Loucy (cell line): ENCODE results near the gene GNPTAB.

Experiments used
- H2AFZ ChIP-seq: fragments of 200-600 bp; sonication (generic); 2 replicates; pipeline ENCODE4 v1.6.0; 2016; ENCODE audit warnings: antibody characterized with exemption, mild to moderate bottlenecking, low read length, moderate library complexity
- H3F3A ChIP-seq: fragments of 200-600 bp; 2 replicates; pipeline ENCODE4 v1.6.0; 2016; ENCODE audit warnings: antibody characterized with exemption, low read depth, mild to moderate bottlenecking
- H3K27me3 ChIP-seq: fragments of 200-600 bp; sonication (generic); 2 replicates; pipeline ENCODE4 v1.6.1; 2014; ENCODE audit warnings: low read length, mild to moderate bottlenecking; ENCODE audit not compliant: insufficient read depth, poor library complexity, severe bottlenecking
- H3K36me3 ChIP-seq: fragments of 200-600 bp; sonication (generic); 2 replicates; pipeline ENCODE4 v1.6.1; 2016; ENCODE audit warnings: low read length; ENCODE audit not compliant: insufficient read depth
- H3K4me1 ChIP-seq: fragments of 200-600 bp; sonication (generic); 2 replicates; pipeline ENCODE4 v1.5.1; 2014; ENCODE audit warnings: low read length, mild to moderate bottlenecking; ENCODE audit not compliant: insufficient read depth, poor library complexity, severe bottlenecking
- H3K4me2 ChIP-seq: fragments of 200-600 bp; sonication (generic); 2 replicates; pipeline ENCODE4 v1.6.0; 2014; ENCODE audit warnings: antibody characterized with exemption, low read length, low read depth, mild to moderate bottlenecking; ENCODE audit not compliant: poor library complexity, severe bottlenecking
- H3K4me3 ChIP-seq: fragments of 200-600 bp; sonication (generic); 2 replicates; pipeline ENCODE4 v1.5.1; 2014; ENCODE audit warnings: low read length, mild to moderate bottlenecking, mixed read lengths; ENCODE audit not compliant: poor library complexity, severe bottlenecking
- H3K79me2 ChIP-seq: fragments of 200-600 bp; sonication (generic); 2 replicates; pipeline ENCODE4 v1.6.1; 2014; ENCODE audit warnings: low read length; ENCODE audit not compliant: insufficient read depth
- H3K9ac ChIP-seq: fragments of 200-600 bp; sonication (generic); 2 replicates; pipeline ENCODE4 v1.6.0; 2014; ENCODE audit warnings: mild to moderate bottlenecking, low read depth, low read length, moderate library complexity; ENCODE audit not compliant: poor library complexity, severe bottlenecking
- H3K9me2 ChIP-seq: fragments of 200-600 bp; sonication (generic); replicated peaks from 2 replicates; pipeline ENCODE4 v1.6.1; 2016; ENCODE audit warnings: low read depth, low read length, mixed read lengths
- H3K9me3 ChIP-seq: fragments of 200-600 bp; sonication (generic); 2 replicates; pipeline ENCODE4 v1.6.1; 2014; ENCODE audit warnings: mild to moderate bottlenecking, antibody characterized with exemption, low read length, low read depth; ENCODE audit not compliant: insufficient read depth
- H4K20me1 ChIP-seq: fragments of 200-600 bp; sonication (generic); 2 replicates; pipeline ENCODE4 v1.6.0; 2014; ENCODE audit warnings: antibody characterized with exemption, low read length, mild to moderate bottlenecking; ENCODE audit not compliant: insufficient read depth, poor library complexity, severe bottlenecking
- EZH2phosphoT487 ChIP-seq: fragments of 200-600 bp; IDR thresholded peaks from 2 replicates; pipeline ENCODE4 v1.6.1; 2018; ENCODE audit warnings: antibody characterized with exemption, mild to moderate bottlenecking, moderate library complexity, borderline replicate concordance
- TF ChIP-seq, protein P1 (sequence below): fragments of 200-600 bp; sonication (generic); conservative IDR thresholded peaks from 2 replicates; pipeline ENCODE4 v1.5.1; 2014; ENCODE audit warnings: mild to moderate bottlenecking, antibody characterized with exemption, low read length

GNPTAB gene

DNA sequence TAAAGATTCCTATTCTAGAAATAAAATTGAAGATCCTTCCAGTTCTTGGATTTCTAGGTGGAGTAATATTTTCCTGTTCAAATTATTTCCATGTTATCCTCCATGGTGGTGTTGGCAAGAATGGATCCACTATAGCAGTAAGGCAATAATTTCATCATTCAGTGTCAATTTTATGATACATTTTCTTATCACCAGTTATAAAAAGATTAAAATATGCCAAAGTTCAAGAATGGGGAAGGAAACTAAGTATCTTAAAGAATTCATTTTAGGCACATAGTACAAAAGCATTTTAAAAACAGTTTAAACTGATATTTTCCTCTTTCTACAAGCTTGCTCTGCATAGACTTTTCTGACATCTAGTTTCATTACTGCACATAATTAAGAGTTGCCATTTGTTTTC is 110.6 kb downstream of the GNPTAB start:
- Histone ChIP-seq H2AFZ (no peak overlapping the region), H3K79me2 (peaks cover 3% of the 10 kb centered on the region; the same call in 1 of the 2 replicates), H3K4me2 (no peak overlapping the region), H3K36me3 (peaks cover 41% of the 10 kb centered on the region), H3K27me3 (no peaks in the 10 kb centered on the region), H3F3A (no peaks in the 10 kb centered on the region), H3K4me3 (no peak overlapping the region), H3K9me3 (no peaks in the 10 kb centered on the region), H4K20me1 (no peaks in the 10 kb centered on the region), H3K4me1 (no peaks in the 10 kb centered on the region), H3K9ac (no peak overlapping the region), H3K9me2 (no peaks in the 10 kb centered on the region)
- TF ChIP-seq, protein P1, sequence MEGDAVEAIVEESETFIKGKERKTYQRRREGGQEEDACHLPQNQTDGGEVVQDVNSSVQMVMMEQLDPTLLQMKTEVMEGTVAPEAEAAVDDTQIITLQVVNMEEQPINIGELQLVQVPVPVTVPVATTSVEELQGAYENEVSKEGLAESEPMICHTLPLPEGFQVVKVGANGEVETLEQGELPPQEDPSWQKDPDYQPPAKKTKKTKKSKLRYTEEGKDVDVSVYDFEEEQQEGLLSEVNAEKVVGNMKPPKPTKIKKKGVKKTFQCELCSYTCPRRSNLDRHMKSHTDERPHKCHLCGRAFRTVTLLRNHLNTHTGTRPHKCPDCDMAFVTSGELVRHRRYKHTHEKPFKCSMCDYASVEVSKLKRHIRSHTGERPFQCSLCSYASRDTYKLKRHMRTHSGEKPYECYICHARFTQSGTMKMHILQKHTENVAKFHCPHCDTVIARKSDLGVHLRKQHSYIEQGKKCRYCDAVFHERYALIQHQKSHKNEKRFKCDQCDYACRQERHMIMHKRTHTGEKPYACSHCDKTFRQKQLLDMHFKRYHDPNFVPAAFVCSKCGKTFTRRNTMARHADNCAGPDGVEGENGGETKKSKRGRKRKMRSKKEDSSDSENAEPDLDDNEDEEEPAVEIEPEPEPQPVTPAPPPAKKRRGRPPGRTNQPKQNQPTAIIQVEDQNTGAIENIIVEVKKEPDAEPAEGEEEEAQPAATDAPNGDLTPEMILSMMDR, result no peak
- no peak for TF ChIP-seq EZH2phosphoT487

DNA sequence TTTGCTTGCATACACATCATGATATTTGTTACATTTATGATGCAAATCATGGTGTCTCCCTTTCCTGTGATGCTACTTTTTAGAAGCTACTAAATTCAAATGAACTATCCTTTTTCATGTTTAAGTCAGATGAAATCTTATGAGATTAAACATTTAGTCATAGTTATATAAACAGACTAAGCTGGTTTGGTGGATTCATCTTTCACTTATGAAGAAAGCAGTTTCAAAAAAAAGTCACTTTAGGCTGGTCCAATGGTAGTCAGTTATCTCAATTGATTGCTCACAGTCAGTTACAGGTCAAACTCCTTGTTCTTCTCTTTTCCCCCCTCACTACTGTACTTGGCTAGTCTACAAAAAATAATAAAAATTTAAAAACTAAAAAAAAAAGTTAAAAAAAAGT is 111.2 kb downstream of the GNPTAB start:
- no peaks in the 10 kb centered on the region for H4K20me1 ChIP-seq
- H2AFZ ChIP-seq, result no peak overlapping the region
- H3K36me3 ChIP-seq, result peaks cover 36% of the 10 kb centered on the region
- H3K27me3 ChIP-seq, result no peaks in the 10 kb centered on the region
- no peak overlapping the region for H3K9ac ChIP-seq
- H3K9me2 ChIP-seq, result no peaks in the 10 kb centered on the region
- no peaks in the 10 kb centered on the region for H3F3A ChIP-seq
- H3K4me1 ChIP-seq, result no peaks in the 10 kb centered on the region
- TF ChIP-seq, protein P1, result no peak
- TF ChIP-seq EZH2phosphoT487, result no peak
- peaks cover 7% of the 10 kb centered on the region; the same call in 1 of the 2 replicates for H3K79me2 ChIP-seq
- H3K4me3 ChIP-seq, result no peak overlapping the region
- no peak overlapping the region for H3K4me2 ChIP-seq
- H3K9me3 ChIP-seq, result no peaks in the 10 kb centered on the region

DNA sequence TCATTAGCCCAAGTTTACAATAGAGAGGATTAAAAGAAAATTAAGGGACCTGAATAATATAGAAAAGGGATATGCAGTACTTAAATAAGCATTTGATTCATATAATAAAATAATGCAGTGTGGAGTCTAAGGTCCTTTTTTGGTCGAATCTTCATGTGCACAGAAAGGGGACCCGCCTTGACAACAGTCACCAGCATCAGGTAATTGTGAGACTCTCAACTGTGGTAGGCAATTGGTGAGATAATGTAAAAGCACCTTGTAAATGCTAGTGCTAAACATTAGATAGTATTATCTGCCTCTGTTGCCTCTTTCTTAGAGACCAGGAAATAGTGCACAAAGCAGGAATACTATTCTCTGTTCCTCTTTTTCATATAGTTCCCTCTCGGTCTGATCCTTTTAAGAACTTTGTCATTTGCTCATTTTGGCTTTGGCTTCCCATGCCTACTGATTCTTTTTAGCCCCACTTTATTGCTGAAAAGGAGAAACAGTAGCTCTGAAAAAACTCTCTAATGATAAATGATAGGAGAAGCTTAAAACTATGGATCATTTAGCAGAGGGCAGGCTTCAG is 115.8 kb downstream of the GNPTAB start:
- H4K20me1 ChIP-seq, result peaks cover 5% of the 10 kb centered on the region
- H3K27me3 ChIP-seq, result no peaks in the 10 kb centered on the region
- no peak overlapping the region for H2AFZ ChIP-seq
- peaks cover 11% of the 10 kb centered on the region for H3K4me1 ChIP-seq
- H3K9me2 ChIP-seq, result no peaks in the 10 kb centered on the region
- peaks cover 16% of the 10 kb centered on the region; the same call in 1 of the 2 replicates for H3K36me3 ChIP-seq
- H3K79me2 ChIP-seq, result peaks cover 42% of the 10 kb centered on the region
- H3K9me3 ChIP-seq, result no peaks in the 10 kb centered on the region
- H3F3A ChIP-seq, result no peaks in the 10 kb centered on the region
- no peak for TF ChIP-seq EZH2phosphoT487
- TF ChIP-seq, protein P1, result no peak
- H3K4me2 ChIP-seq, result no peak overlapping the region
- no peak overlapping the region for H3K9ac ChIP-seq
- no peak overlapping the region for H3K4me3 ChIP-seq
